Measurements from ENCODE around the gene SLC37A1.

Gene SLC37A1

DNA sequence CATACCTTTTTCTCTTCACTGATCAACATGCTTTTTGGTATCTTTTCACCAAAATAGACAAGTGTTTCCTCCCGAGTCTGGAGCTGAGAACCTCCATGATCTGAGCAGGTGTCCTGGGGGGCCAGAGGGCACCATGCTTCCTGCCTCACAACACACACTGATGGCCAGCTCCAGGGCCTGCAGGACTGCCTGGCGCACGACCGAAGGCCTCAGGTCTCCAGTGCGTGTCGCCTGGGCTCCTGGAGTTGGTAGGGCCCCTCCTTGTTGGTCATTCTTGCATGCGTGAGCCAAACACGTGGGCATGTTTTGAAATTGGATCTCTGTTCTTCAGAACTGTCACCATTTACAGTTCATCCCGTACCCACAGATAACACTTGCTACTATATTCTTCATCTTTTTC is 64.4 kb downstream of the SLC37A1 start:
- no peak overlapping the region for H2AFZ ChIP-seq (ENCODE audit: low read depth, low read length, severe bottlenecking)
- no peaks in the 10 kb centered on the region for H3K27me3 ChIP-seq (ENCODE audit: low read length)
- TF ChIP-seq EZH2phosphoT487 (conservative IDR thresholded peaks at IDR 0.05; ENCODE audit: low read length) (no peak), CTCF (IDR thresholded peaks at IDR 0.05; ENCODE audit: insufficient read depth, low read length, poor library complexity, severe bottlenecking) (no peak)
- H3K4me3 ChIP-seq (ENCODE audit: insufficient read depth, low read length, poor library complexity, severe bottlenecking), result no peak overlapping the region
- no peaks in the 10 kb centered on the region for H3K9me2 ChIP-seq (replicated peaks; ENCODE audit: insufficient read depth, low read length)
- no peaks in the 10 kb centered on the region for H4K20me1 ChIP-seq (ENCODE audit: low read depth, low read length)
- no peak overlapping the region for H3K9ac ChIP-seq (ENCODE audit: low read length)
- H3K79me2 ChIP-seq (ENCODE audit: insufficient read depth, low read length), result no peaks in the 10 kb centered on the region
- H3K4me2 ChIP-seq (ENCODE audit: low read depth, low read length, poor library complexity, severe bottlenecking), result no peak overlapping the region
- H3K27ac ChIP-seq (ENCODE audit: low read depth, low read length), result no peak overlapping the region
- H3K36me3 ChIP-seq (ENCODE audit: low read length), result peaks cover 28% of the 10 kb centered on the region
- H3K9me3 ChIP-seq (ENCODE audit: insufficient read depth, low read length), result peaks cover 12% of the 10 kb centered on the region
- no peaks in the 10 kb centered on the region for H3F3A ChIP-seq (ENCODE audit: insufficient read depth)

- Histone ChIP-seq H3K79me2 (ENCODE audit: insufficient read depth, low read length) (no peaks in the 10 kb centered on the region), H3K4me2 (ENCODE audit: low read depth, low read length, poor library complexity, severe bottlenecking) (no peak overlapping the region), H3K9ac (ENCODE audit: low read length) (no peak overlapping the region), H3K27ac (ENCODE audit: low read depth, low read length) (no peak overlapping the region), H3K4me3 (ENCODE audit: insufficient read depth, low read length, poor library complexity, severe bottlenecking) (no peak overlapping the region), H4K20me1 (ENCODE audit: low read depth, low read length) (no peaks in the 10 kb centered on the region), H3K9me2 (replicated peaks; ENCODE audit: insufficient read depth, low read length) (no peaks in the 10 kb centered on the region), H2AFZ (ENCODE audit: low read depth, low read length, severe bottlenecking) (no peak overlapping the region), H3F3A (ENCODE audit: insufficient read depth) (no peaks in the 10 kb centered on the region), H3K36me3 (ENCODE audit: low read length) (peaks cover 24% of the 10 kb centered on the region), H3K27me3 (ENCODE audit: low read length) (no peaks in the 10 kb centered on the region), H3K9me3 (ENCODE audit: insufficient read depth, low read length) (peaks cover 12% of the 10 kb centered on the region)
- TF ChIP-seq EZH2phosphoT487 (conservative IDR thresholded peaks at IDR 0.05; ENCODE audit: low read length) (no peak), CTCF (IDR thresholded peaks at IDR 0.05; ENCODE audit: insufficient read depth, low read length, poor library complexity, severe bottlenecking) (no peak)
Observed at GRCh38 chr21:42578761-42579415, 65.2 kb downstream of the SLC37A1 start.

DNA sequence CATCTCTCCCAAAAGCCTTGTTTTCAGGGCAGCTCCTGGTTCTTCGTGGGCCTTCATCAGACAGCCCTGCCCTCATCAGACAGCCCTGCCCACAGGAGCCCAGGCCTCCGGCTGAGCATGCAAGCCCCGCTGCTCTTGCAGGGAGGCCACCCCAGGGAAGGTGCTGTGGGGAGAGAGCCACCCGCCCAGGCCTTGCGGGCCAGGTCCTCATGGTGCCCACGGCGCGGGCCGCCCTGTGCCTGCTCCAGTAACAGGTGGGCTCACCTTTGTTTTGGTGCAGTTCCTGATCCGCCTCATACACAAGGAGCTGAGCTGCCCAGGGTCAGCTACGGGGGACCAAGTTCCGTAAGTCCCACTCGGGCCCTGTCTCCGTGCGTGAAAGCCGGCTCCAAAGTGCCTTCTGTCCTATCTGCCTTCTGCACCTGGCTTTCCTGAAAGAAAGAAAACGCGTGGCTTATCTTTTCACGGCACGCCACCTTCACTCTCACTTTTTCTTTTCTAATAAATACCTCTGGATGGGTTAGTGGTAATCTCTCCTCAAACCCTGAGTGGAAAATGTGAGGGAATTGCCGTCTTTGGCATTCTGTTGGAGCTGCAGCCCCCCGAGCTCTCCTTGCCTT is 65.9 kb downstream of the SLC37A1 start:
- Histone ChIP-seq H3K4me2 (ENCODE audit: low read depth, low read length, poor library complexity, severe bottlenecking) (no peak overlapping the region), H3K79me2 (ENCODE audit: insufficient read depth, low read length) (no peaks in the 10 kb centered on the region), H3K9ac (ENCODE audit: low read length) (no peak overlapping the region), H3K4me3 (ENCODE audit: insufficient read depth, low read length, poor library complexity, severe bottlenecking) (no peak overlapping the region), H3K9me3 (ENCODE audit: insufficient read depth, low read length) (peaks cover 12% of the 10 kb centered on the region), H3K27ac (ENCODE audit: low read depth, low read length) (no peak overlapping the region), H2AFZ (ENCODE audit: low read depth, low read length, severe bottlenecking) (no peak overlapping the region), H3F3A (ENCODE audit: insufficient read depth) (no peaks in the 10 kb centered on the region), H3K36me3 (ENCODE audit: low read length) (peaks cover 23% of the 10 kb centered on the region), H4K20me1 (ENCODE audit: low read depth, low read length) (no peaks in the 10 kb centered on the region), H3K9me2 (replicated peaks; ENCODE audit: insufficient read depth, low read length) (no peaks in the 10 kb centered on the region), H3K27me3 (ENCODE audit: low read length) (no peaks in the 10 kb centered on the region)
- no peak for TF ChIP-seq CTCF (IDR thresholded peaks at IDR 0.05; ENCODE audit: insufficient read depth, low read length, poor library complexity, severe bottlenecking)
- no peak for TF ChIP-seq EZH2phosphoT487 (conservative IDR thresholded peaks at IDR 0.05; ENCODE audit: low read length)
